Naive thymus-derived CD4-positive, alpha-beta T cell (primary cell): ENCODE results near the gene GPRC5A. TPM values are rescaled to one million over a fixed set of nuclear protein-coding genes. Genes with fewer than 3 reads are reported as not detected.

Experiments used
- ATAC-seq: fragments of 150-1000 bp; cut with Tn5 transposase; 2 replicates; pipeline ENCODE4 v1.10.0; 2021; ENCODE audit warnings: mild to moderate bottlenecking, moderate library complexity
- CTCF ChIA-PET: fragments of 350-600 bp; sonication (Branson Sonifier 250); formaldehyde crosslinking; loops from one replicate; lab custom pipeline; 2021; ENCODE audit warnings: antibody characterized with exemption; lab: Charles Lee
- POLR2A ChIA-PET: fragments of 350-600 bp; sonication (Branson Sonifier 250); formaldehyde crosslinking; loops from one replicate; lab custom pipeline; 2021; ENCODE audit warnings: antibody characterized with exemption, inconsistent platforms; lab: Charles Lee
- DNase-seq, 9 donors: peaks; one replicate each; pipeline versions ENCODE4 v3.0.0 to v3.0.0-alpha.2; 2020 to 2022; ENCODE audit warnings: mixed read lengths in 1 of 9
- H3K27ac ChIP-seq: one replicate; pipeline ENCODE4 v1.7.0; 2013; ENCODE audit warnings: mild to moderate bottlenecking, low read depth, low read length, moderate library complexity
- H3K27me3 ChIP-seq, 2 donors: one replicate each; pipeline ENCODE4 v1.7.0; 2013; ENCODE audit warnings: low read length in 2 of 2, mild to moderate bottlenecking in 2 of 2, moderate library complexity in 2 of 2; ENCODE audit not compliant: control insufficient read depth in 2 of 2, insufficient read depth in 2 of 2
- H3K36me3 ChIP-seq, 3 experiments: 1 replicate in 2 of 3; 2 replicates in 1 of 3; pipeline ENCODE4 v1.7.0; 2013; ENCODE audit warnings: low read length in 3 of 3, mild to moderate bottlenecking in 3 of 3, moderate library complexity in 1 of 3; ENCODE audit not compliant: insufficient read depth in 3 of 3, control insufficient read depth in 2 of 3
- H3K4me1 ChIP-seq, 2 donors: one replicate each; pipeline ENCODE4 v1.7.0; 2013; ENCODE audit warnings: low read length in 2 of 2, mild to moderate bottlenecking in 2 of 2, moderate library complexity in 1 of 2; ENCODE audit not compliant: control insufficient read depth in 2 of 2, insufficient read depth in 2 of 2
- H3K4me3 ChIP-seq: 2 replicates; pipeline ENCODE4 v1.7.0; 2013; ENCODE audit warnings: mild to moderate bottlenecking, low read length
- H3K9me3 ChIP-seq, 3 experiments: 1 replicate in 2 of 3; 2 replicates in 1 of 3; pipeline ENCODE4 v1.7.0; 2013; ENCODE audit warnings: low read length in 3 of 3; ENCODE audit not compliant: control insufficient read depth in 2 of 3
- H3K27ac Mint-ChIP-seq, 9 donors: one replicate each; pipeline ENCODE4 v1.8.0; 2020 to 2022; ENCODE audit warnings: mixed read lengths in 9 of 9, mild to moderate bottlenecking in 8 of 9, moderate library complexity in 5 of 9, inconsistent platforms in 2 of 9
- H3K27me3 Mint-ChIP-seq, 5 donors: one replicate each; pipeline ENCODE4 v1.8.0; 2021 to 2022; ENCODE audit warnings: mixed read lengths in 5 of 5, mild to moderate bottlenecking in 1 of 5
- H3K36me3 Mint-ChIP-seq, 5 donors: one replicate each; pipeline ENCODE4 v1.8.0; 2020 to 2022; ENCODE audit warnings: mixed read lengths in 5 of 5, mild to moderate bottlenecking in 3 of 5, inconsistent platforms in 1 of 5
- H3K4me1 Mint-ChIP-seq, 7 donors: one replicate each; pipeline ENCODE4 v1.8.0; 2020 to 2022; ENCODE audit warnings: mixed read lengths in 7 of 7, mild to moderate bottlenecking in 3 of 7, inconsistent platforms in 1 of 7
- H3K4me3 Mint-ChIP-seq, 10 donors: one replicate each; pipeline ENCODE4 v1.8.0; 2020 to 2022; ENCODE audit warnings: mild to moderate bottlenecking in 10 of 10, mixed read lengths in 10 of 10, moderate library complexity in 6 of 10, inconsistent platforms in 2 of 10
- H3K9me3 Mint-ChIP-seq, 11 donors: one replicate each; pipeline ENCODE4 v1.8.0; 2020 to 2022; ENCODE audit warnings: mixed read lengths in 11 of 11, mild to moderate bottlenecking in 4 of 11, inconsistent platforms in 1 of 11, moderate library complexity in 1 of 11
- intact Hi-C, 2 donors: fragments of 100-400 bp; cut with micrococcal nuclease; formaldehyde crosslinking; loops; one replicate each; pipeline ENCODE4 v1.15.1; 2023
- polyA plus RNA-seq, 2 donors: library from polyadenylated mRNA; unstranded; fragments of 300-500 nt; fragmentation: Illumina TruSeq; gene quantifications; one replicate each; pipeline ENCODE4 v1.2.3, GENCODE V29; 2021
- total RNA-seq, 6 experiments: library from RNA in 5 of 6; stranded (reverse) in 5 of 6; gene quantifications; 1 replicate in 5 of 6; 2 replicates in 1 of 6; pipeline ENCODE4 v1.2.3 and lab custom pipeline; 2021 to 2026

Gene GPRC5A
- total and polyA plus RNA-seq, 7 experiments from 2014 or later: 0.05 to 0.93 (median 0.13) TPM; not detected in 2

DNA sequence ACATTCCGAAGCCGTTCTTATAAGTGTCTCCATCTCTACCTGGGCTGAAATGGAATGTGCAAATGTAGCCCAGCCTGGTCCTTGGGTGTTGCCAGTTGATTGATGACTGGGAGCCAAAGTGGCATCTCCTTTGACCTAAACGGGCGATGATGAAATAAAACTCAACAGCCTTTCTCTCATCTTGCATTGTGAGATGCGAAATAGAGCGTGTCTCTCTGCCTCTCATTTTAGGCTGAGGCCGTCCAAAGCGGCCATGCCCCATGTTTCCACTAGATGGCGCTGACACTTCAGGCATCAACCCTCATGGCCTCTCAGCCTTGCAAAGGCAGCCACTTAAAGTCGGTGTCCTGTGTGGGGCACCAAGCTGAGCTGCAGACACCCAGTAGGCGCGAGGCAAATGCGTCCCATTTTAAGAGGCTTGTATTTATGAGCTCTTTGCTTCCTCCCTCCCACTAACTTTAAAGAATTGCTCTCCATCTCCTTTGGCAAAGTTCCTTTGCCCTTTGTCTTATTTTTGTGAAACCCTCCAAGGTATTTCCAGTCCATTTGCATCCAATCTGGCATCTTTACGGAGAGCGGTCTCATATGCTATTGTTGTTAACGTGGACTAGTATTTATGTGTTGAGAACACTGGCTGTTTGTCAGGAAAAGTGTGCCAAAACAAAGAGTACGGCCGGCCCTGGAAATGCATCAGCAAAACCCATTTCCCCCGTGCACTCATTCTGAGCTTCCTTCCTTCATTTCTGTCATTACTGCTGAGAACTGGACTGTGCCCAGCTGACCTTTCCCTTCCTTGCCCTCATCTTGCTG lies 25.0 kb downstream of the GPRC5A start:
- H3K27ac Mint-ChIP-seq: peak overlapping the region in 4 of 9 donors; percentile 6 to 55 (median 12)
- ChIA-PET CTCF (interaction anchor here (0.6 to 5.4 kb wide), 20 partner anchors 8 to 308 kb away, joined by 3 to 37 read pairs (median 3); no protein-coding TSS in a partner anchor), POLR2A (interaction anchor here (0.6 to 1.3 kb wide), 2 partner anchors 85 to 291 kb away, joined by 3 read pairs; no protein-coding TSS in a partner anchor)

DNA sequence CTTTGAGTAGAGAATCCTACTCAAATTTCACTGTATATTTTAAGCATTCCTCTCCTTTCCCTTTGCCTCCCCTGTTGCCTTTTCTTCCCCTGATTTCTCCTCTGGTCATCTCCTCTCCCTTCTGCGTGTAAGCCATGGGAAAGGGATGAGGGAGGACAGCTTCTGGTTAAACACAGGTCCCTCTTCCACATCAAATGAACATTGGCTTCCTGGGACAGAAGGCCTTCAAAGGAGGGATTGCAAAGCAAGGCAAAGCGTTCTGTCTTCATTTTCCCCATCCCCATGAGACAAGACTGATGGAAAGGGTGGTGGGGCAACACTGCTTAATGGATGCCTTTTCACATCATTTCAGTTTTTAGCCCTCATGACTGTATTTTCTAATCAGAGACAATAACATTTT lies 26.2 kb downstream of the GPRC5A start:
- Histone ChIP-seq H3K27ac (no peak overlapping the region), H3K36me3 (no peaks in the 10 kb centered on the region), H3K4me1 (peaks cover 0 to 3% of the 10 kb centered on the region in 2 donors), H3K27me3 (no peaks in the 10 kb centered on the region), H3K4me3 (no peak overlapping the region), H3K9me3 (no peaks in the 10 kb centered on the region)
- POLR2A ChIA-PET: no interaction called here
- no peak for DNase-seq
- H3K36me3 Mint-ChIP-seq: no peaks in the 10 kb centered on the region
- CTCF ChIA-PET: interaction anchor here (1.4 to 5.4 kb wide), 3 partner anchors 62 to 295 kb away, joined by 5 to 37 read pairs (median 22); no protein-coding TSS in a partner anchor
- H3K4me3 Mint-ChIP-seq: no peak overlapping the region
- no peaks in the 10 kb centered on the region for H3K9me3 Mint-ChIP-seq
- peaks cover 0 to 27% (median 10%) of the 10 kb centered on the region in 5 donors for H3K27me3 Mint-ChIP-seq
- peaks cover 9 to 18% (median 11%) of the 10 kb centered on the region in 7 donors for H3K4me1 Mint-ChIP-seq
- ATAC-seq: no peak
- peak overlapping the region in 1 of 9 donors; percentile 45 for H3K27ac Mint-ChIP-seq
- intact Hi-C loops: loop anchor here (2.0 kb wide), 3 partner anchors 57 to 127 kb away; partner anchors contain the start of genes FAM234B (in 1 of the 2) and HEBP1 (in 1 of the 2)

More for the DNA sequence above, 25.0 kb downstream of the GPRC5A start:
- no peaks in the 10 kb centered on the region for H3K36me3 ChIP-seq
- H3K27ac ChIP-seq: no peak overlapping the region
- peak overlapping the region in 7 of 10 donors; percentile 2 to 63 (median 40) for H3K4me3 Mint-ChIP-seq
- ATAC-seq (peak; percentile 99), DNase-seq (peak; percentile 72 to 87 (median 81))
- peaks cover 0 to 30% (median 10%) of the 10 kb centered on the region in 5 donors for H3K27me3 Mint-ChIP-seq
- no peaks in the 10 kb centered on the region for H3K27me3 ChIP-seq
- H3K9me3 ChIP-seq: no peaks in the 10 kb centered on the region
- H3K9me3 Mint-ChIP-seq: no peaks in the 10 kb centered on the region
- peaks cover 9 to 17% (median 11%) of the 10 kb centered on the region in 7 donors for H3K4me1 Mint-ChIP-seq
- H3K4me1 ChIP-seq: peaks cover 0 to 3% of the 10 kb centered on the region in 2 donors
- intact Hi-C loops: loop anchor here (1.0 to 2.0 kb wide), 10 partner anchors 58 to 318 kb away; partner anchors contain the start of genes FAM234B (in 1 of the 2) and HEBP1 (in 1 of the 2)
- no peaks in the 10 kb centered on the region for H3K36me3 Mint-ChIP-seq
- no peak overlapping the region for H3K4me3 ChIP-seq

GRCh38 chr12:12918781-12919389 lies 27.5 kb downstream of the GPRC5A start:
- ChIA-PET POLR2A (no interaction called here), CTCF (interaction anchor here (0.9 to 2.5 kb wide), 2 partner anchors 82 to 293 kb away, joined by 3 to 13 read pairs; no protein-coding TSS in a partner anchor)
- H3K4me3 Mint-ChIP-seq: no peak overlapping the region

DNA sequence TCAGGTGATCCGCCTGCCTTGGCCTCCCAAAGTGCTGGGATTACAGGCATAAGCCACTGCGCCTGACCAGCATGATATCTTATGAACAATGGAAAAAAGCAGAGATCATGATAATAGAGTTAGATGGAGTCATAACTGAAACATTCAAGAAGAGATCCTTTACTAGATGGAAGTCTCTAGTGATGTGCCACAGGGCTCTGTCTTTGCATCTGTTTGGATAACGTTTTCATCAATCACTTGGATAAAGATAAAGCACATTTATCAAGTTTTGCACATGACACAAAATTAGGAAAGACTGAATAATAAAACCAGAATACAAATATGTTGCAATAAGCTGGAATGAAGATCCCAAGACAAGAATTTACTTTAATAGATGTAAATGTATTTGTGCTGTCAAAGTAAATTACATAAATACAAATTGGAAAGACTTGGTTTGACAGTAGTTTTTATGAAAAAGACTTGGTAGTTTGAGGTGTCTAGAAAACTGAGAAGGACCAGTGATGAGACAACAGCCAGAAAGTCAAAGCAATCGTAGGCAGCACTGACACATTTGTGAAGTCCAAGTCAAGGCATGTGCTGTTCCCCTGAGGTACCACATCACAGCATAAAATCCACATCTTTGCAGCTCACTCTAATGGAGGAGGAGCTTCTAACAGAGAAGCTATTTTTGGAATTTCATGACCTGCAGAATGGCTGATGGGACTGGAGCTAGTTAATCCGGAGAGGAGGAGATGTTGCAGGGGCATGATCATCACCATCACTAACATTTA lies 28.5 kb downstream of the GPRC5A start:
- Histone ChIP-seq H3K36me3 (no peaks in the 10 kb centered on the region), H3K4me3 (no peak overlapping the region), H3K27me3 (no peaks in the 10 kb centered on the region), H3K9me3 (no peaks in the 10 kb centered on the region), H3K4me1 (peaks cover 0 to 3% of the 10 kb centered on the region in 2 donors), H3K27ac (no peak overlapping the region)
- no peaks in the 10 kb centered on the region for H3K36me3 Mint-ChIP-seq
- H3K4me3 Mint-ChIP-seq: no peak overlapping the region
- DNase-seq: no peak
- peaks cover 9 to 16% (median 11%) of the 10 kb centered on the region in 7 donors for H3K4me1 Mint-ChIP-seq
- POLR2A ChIA-PET: no interaction called here
- no peak overlapping the region for H3K27ac Mint-ChIP-seq
- no peak for ATAC-seq
- CTCF ChIA-PET: interaction anchor here (2.5 kb wide), 1 partner anchor 292 kb away, joined by 13 read pairs; no protein-coding TSS in a partner anchor
- intact Hi-C loops: no loop called here
- H3K27me3 Mint-ChIP-seq: peaks cover 0 to 23% (median 10%) of the 10 kb centered on the region in 5 donors
- H3K9me3 Mint-ChIP-seq: peaks cover 0 to 2% (median 0%) of the 10 kb centered on the region in 11 donors

More at GRCh38 chr12:12918781-12919389, 27.5 kb downstream of the GPRC5A start:
- no peak for DNase-seq
- Histone ChIP-seq H3K36me3 (no peaks in the 10 kb centered on the region), H3K9me3 (no peaks in the 10 kb centered on the region), H3K27ac (no peak overlapping the region), H3K4me3 (no peak overlapping the region), H3K4me1 (peaks cover 0 to 3% of the 10 kb centered on the region in 2 donors), H3K27me3 (no peaks in the 10 kb centered on the region)
- peaks cover 0 to 27% (median 10%) of the 10 kb centered on the region in 5 donors for H3K27me3 Mint-ChIP-seq
- no peak overlapping the region for H3K27ac Mint-ChIP-seq
- no peak for ATAC-seq
- H3K9me3 Mint-ChIP-seq: peaks cover 0 to under 1% (median 0%) of the 10 kb centered on the region in 11 donors
- H3K4me1 Mint-ChIP-seq: peaks cover 9 to 18% (median 11%) of the 10 kb centered on the region in 7 donors
- intact Hi-C loops: no loop called here
- H3K36me3 Mint-ChIP-seq: no peaks in the 10 kb centered on the region

- Mint-ChIP-seq H3K27ac (no peak overlapping the region), H3K27me3 (peaks cover 0 to 16% (median 11%) of the 10 kb centered on the region in 5 donors), H3K9me3 (peaks cover 0 to 2% (median 0%) of the 10 kb centered on the region in 11 donors), H3K4me3 (no peak overlapping the region), H3K4me1 (peaks cover 0 to 6% (median 0%) of the 10 kb centered on the region in 7 donors), H3K36me3 (no peaks in the 10 kb centered on the region)
- Histone ChIP-seq H3K4me1 (no peaks in the 10 kb centered on the region), H3K4me3 (no peak overlapping the region), H3K27ac (no peak overlapping the region), H3K9me3 (no peaks in the 10 kb centered on the region), H3K27me3 (no peaks in the 10 kb centered on the region), H3K36me3 (no peaks in the 10 kb centered on the region)
- intact Hi-C loops: no loop called here
- ChIA-PET POLR2A (no interaction called here), CTCF (interaction anchor here (1.1 kb wide), 1 partner anchor 291 kb away, joined by 3 read pairs; no protein-coding TSS in a partner anchor)
- ATAC-seq: no peak
- no peak for DNase-seq
These were observed 30.8 kb downstream of the GPRC5A start for GRCh38 chr12:12922191-12922616.

DNA sequence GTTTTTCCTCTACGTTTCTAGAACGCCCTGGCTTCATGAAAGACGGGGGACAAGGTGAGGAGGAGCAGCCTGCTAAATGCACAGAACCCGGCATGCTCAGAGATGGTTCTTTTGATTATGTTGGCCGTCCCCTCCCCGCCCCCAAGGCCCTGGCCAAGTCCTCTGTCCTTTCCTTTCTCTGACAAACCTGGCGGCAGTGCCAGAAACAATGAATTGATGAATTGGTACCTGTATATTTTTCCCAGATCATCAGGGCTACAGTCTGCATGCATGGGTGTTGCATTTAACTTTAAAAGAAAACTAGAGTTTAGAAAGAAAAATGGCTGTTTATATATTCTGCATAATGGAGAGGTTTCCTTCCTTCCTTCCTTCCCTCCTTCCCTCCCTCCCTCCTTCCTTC lies 31.6 kb downstream of the GPRC5A start:
- ChIA-PET POLR2A (no interaction called here), CTCF (no interaction called here)
- no peak overlapping the region for H3K27ac ChIP-seq
- Mint-ChIP-seq H3K27ac (no peak overlapping the region), H3K4me3 (no peak overlapping the region), H3K36me3 (no peaks in the 10 kb centered on the region), H3K27me3 (peaks cover 0 to 16% (median 9%) of the 10 kb centered on the region in 5 donors), H3K4me1 (peaks cover 0 to 5% (median 0%) of the 10 kb centered on the region in 7 donors), H3K9me3 (peaks cover 0 to 2% (median 0%) of the 10 kb centered on the region in 11 donors)
- ATAC-seq (no peak), DNase-seq (no peak)
- no peak overlapping the region for H3K4me3 ChIP-seq
- no peaks in the 10 kb centered on the region for H3K36me3 ChIP-seq
- intact Hi-C loops: no loop called here
- no peaks in the 10 kb centered on the region for H3K4me1 ChIP-seq
- H3K27me3 ChIP-seq: no peaks in the 10 kb centered on the region
- H3K9me3 ChIP-seq: no peaks in the 10 kb centered on the region
